Mesodermal cell (in vitro differentiated cells): ENCODE data around the gene PCDH9.

ENCODE experiments used
- H3K27ac ChIP-seq: 2 replicates; pipeline ENCODE4 v1.7.0; 2013; ENCODE audit warnings: mild to moderate bottlenecking, low read depth, low read length, moderate library complexity; ENCODE audit not compliant: severe bottlenecking
- H3K36me3 ChIP-seq: 2 replicates; pipeline ENCODE4 v1.7.1; 2013; ENCODE audit warnings: mild to moderate bottlenecking, low read length, moderate library complexity; ENCODE audit not compliant: control insufficient read depth, insufficient read depth
- H3K4me1 ChIP-seq: one replicate; pipeline ENCODE4 v1.7.1; 2013; ENCODE audit warnings: mild to moderate bottlenecking, low read length; ENCODE audit not compliant: insufficient read depth, control insufficient read depth, poor library complexity, severe bottlenecking
- H3K4me3 ChIP-seq: 2 replicates; pipeline ENCODE4 v1.7.0; 2013; ENCODE audit warnings: low read length, control low read depth, mild to moderate bottlenecking; ENCODE audit not compliant: insufficient read depth, poor library complexity, severe bottlenecking; ENCODE audit errors: extremely low read depth
- H3K9me3 ChIP-seq: 2 replicates; pipeline ENCODE4 v1.7.1; 2013; ENCODE audit warnings: mild to moderate bottlenecking, low read length, moderate library complexity; ENCODE audit not compliant: control insufficient read depth
- WGBS, 2 experiments: methylation state at CpG; one replicate each; pipeline ENCODE4 v1.1.5; 2013; ENCODE audit warnings: missing lambda C conversion rate in 2 of 2; ENCODE audit not compliant: insufficient coverage in 2 of 2; 5-methylcytosine and 5-hydroxymethylcytosine counted together

Gene PCDH9

GRCh38 chr13:66716538-66716937, 513.6 kb downstream of the PCDH9 start:
- no peak overlapping the region for H3K4me3 ChIP-seq
- H3K4me1 ChIP-seq, result no peaks in the 10 kb centered on the region
- no peak overlapping the region for H3K27ac ChIP-seq
- no peaks in the 10 kb centered on the region for H3K36me3 ChIP-seq
- H3K9me3 ChIP-seq, result no peaks in the 10 kb centered on the region

- Histone ChIP-seq H3K36me3 (no peaks in the 10 kb centered on the region), H3K4me3 (no peak overlapping the region), H3K4me1 (no peaks in the 10 kb centered on the region), H3K9me3 (no peaks in the 10 kb centered on the region), H3K27ac (no peak overlapping the region)
These were observed 515.3 kb downstream of the PCDH9 start for GRCh38 chr13:66714795-66715194.

GRCh38 chr13:66704110-66704509, 526.0 kb downstream of the PCDH9 start:
- Histone ChIP-seq H3K9me3 (no peaks in the 10 kb centered on the region), H3K4me3 (no peak overlapping the region), H3K27ac (no peak overlapping the region), H3K4me1 (no peaks in the 10 kb centered on the region), H3K36me3 (no peaks in the 10 kb centered on the region)
- no CpG with 5 or more reads among the region's 2 CpGs for WGBS, 2 experiments

- H3K4me1 ChIP-seq, result no peaks in the 10 kb centered on the region
- H3K27ac ChIP-seq, result no peak overlapping the region
- H3K9me3 ChIP-seq, result no peaks in the 10 kb centered on the region
- 79 to 100% methylated on average over 2 to 3 of the region's 3 CpGs for WGBS, 2 experiments
- no peak overlapping the region for H3K4me3 ChIP-seq
- H3K36me3 ChIP-seq, result no peaks in the 10 kb centered on the region
These were observed 526.5 kb downstream of the PCDH9 start for GRCh38 chr13:66703597-66703996.

- Histone ChIP-seq H3K9me3 (no peaks in the 10 kb centered on the region), H3K27ac (no peak overlapping the region), H3K4me3 (no peak overlapping the region), H3K36me3 (no peaks in the 10 kb centered on the region), H3K4me1 (no peaks in the 10 kb centered on the region)
- 79 to 82% methylated on average over 3 of the region's 8 CpGs for WGBS, 2 experiments
These were observed 530.0 kb downstream of the PCDH9 start for GRCh38 chr13:66700117-66700601.

- no peak overlapping the region for H3K27ac ChIP-seq
- no peaks in the 10 kb centered on the region for H3K36me3 ChIP-seq
- no peaks in the 10 kb centered on the region for H3K4me1 ChIP-seq
- H3K9me3 ChIP-seq, result no peaks in the 10 kb centered on the region
- H3K4me3 ChIP-seq, result no peak overlapping the region
These were observed 536.5 kb downstream of the PCDH9 start for GRCh38 chr13:66693656-66694055.

GRCh38 chr13:66691149-66691548, 539.0 kb downstream of the PCDH9 start:
- WGBS, 2 experiments, result no CpG with 5 or more reads among the region's 3 CpGs
- no peaks in the 10 kb centered on the region for H3K36me3 ChIP-seq

GRCh38 chr13:66689628-66690027, 540.5 kb downstream of the PCDH9 start:
- no peak overlapping the region for H3K27ac ChIP-seq
- H3K4me1 ChIP-seq, result no peaks in the 10 kb centered on the region
- 58 to 83% methylated on average over 1 to 2 of the region's 4 CpGs for WGBS, 2 experiments
- no peaks in the 10 kb centered on the region for H3K36me3 ChIP-seq
- H3K9me3 ChIP-seq, result peaks cover 16% of the 10 kb centered on the region
- H3K4me3 ChIP-seq, result no peak overlapping the region

More at GRCh38 chr13:66691149-66691548, 539.0 kb downstream of the PCDH9 start:
- H3K4me3 ChIP-seq, result no peak overlapping the region
- no peaks in the 10 kb centered on the region for H3K4me1 ChIP-seq
- H3K27ac ChIP-seq, result no peak overlapping the region
- H3K9me3 ChIP-seq, result peaks cover 2% of the 10 kb centered on the region

- Histone ChIP-seq H3K4me1 (no peaks in the 10 kb centered on the region), H3K27ac (no peak overlapping the region), H3K9me3 (peaks cover 20% of the 10 kb centered on the region), H3K4me3 (no peak overlapping the region), H3K36me3 (no peaks in the 10 kb centered on the region)
- WGBS, 2 experiments, result 93% methylated on average over 3 of the region's 4 CpGs; no CpG with 5 or more reads in 1 of the 2 experiments
These were observed 541.0 kb downstream of the PCDH9 start for GRCh38 chr13:66689037-66689619.

GRCh38 chr13:66681403-66681802, 548.7 kb downstream of the PCDH9 start:
- H3K36me3 ChIP-seq, result no peaks in the 10 kb centered on the region
- no peak overlapping the region for H3K4me3 ChIP-seq
- H3K9me3 ChIP-seq, result peaks cover 20% of the 10 kb centered on the region
- WGBS, 2 experiments, result 78 to 83% methylated on average over 1 of the region's 1 CpG
- no peaks in the 10 kb centered on the region for H3K4me1 ChIP-seq
- H3K27ac ChIP-seq, result no peak overlapping the region

- no peak overlapping the region for H3K4me3 ChIP-seq
- H3K27ac ChIP-seq, result no peak overlapping the region
- no CpG with 5 or more reads among the region's 1 CpG for WGBS, 2 experiments
- no peaks in the 10 kb centered on the region for H3K36me3 ChIP-seq
- no peaks in the 10 kb centered on the region for H3K4me1 ChIP-seq
- peaks cover 7% of the 10 kb centered on the region for H3K9me3 ChIP-seq
These were observed 550.1 kb downstream of the PCDH9 start for GRCh38 chr13:66680031-66680430.
